Measurements from ENCODE around the gene RABGAP1. TPM values are rescaled to one million over a fixed set of nuclear protein-coding genes. Genes with fewer than 3 reads are reported as not detected.

Gene RABGAP1
- total and polyA plus RNA-seq, 10 of the 15 experiments (the other 5 are each of a cell fraction or from before 2014, with no cell fraction given), result 2.6 to 31.6 (median 12.5) TPM

- TF ChIP-seq NFIC (IDR thresholded peaks at IDR 0.05; ENCODE audit: low read depth, low read length), result 0 out of 2 replicates have a peak, but pooled peaks have one; percentile 40
- no peak for TF ChIP-seq NRF1 (conservative IDR thresholded peaks at IDR 0.05; ENCODE audit: low read depth, low read length)
- TF ChIP-seq MTA3 (IDR thresholded peaks at IDR 0.05; ENCODE audit: borderline replicate concordance, low read length), result peak; percentile 56; the same call in 1 of the 2 replicates
- peak; percentile 75; the same call in 1 of the 2 replicates for TF ChIP-seq CBFB (IDR thresholded peaks at IDR 0.05; ENCODE audit: low read depth)
- peak; percentile 98 for TF ChIP-seq ZBTB40 (IDR thresholded peaks at IDR 0.05; ENCODE audit: borderline replicate concordance)
- no peak for TF ChIP-seq JUND (IDR thresholded peaks at IDR 0.05; ENCODE audit: low read depth, low read length)
- TF ChIP-seq POLR2AphosphoS2 (IDR thresholded peaks at IDR 0.05; ENCODE audit: low read depth, low read length), result peak; percentile 60; the same call in 1 of the 2 replicates
- TF ChIP-seq, protein P1, sequence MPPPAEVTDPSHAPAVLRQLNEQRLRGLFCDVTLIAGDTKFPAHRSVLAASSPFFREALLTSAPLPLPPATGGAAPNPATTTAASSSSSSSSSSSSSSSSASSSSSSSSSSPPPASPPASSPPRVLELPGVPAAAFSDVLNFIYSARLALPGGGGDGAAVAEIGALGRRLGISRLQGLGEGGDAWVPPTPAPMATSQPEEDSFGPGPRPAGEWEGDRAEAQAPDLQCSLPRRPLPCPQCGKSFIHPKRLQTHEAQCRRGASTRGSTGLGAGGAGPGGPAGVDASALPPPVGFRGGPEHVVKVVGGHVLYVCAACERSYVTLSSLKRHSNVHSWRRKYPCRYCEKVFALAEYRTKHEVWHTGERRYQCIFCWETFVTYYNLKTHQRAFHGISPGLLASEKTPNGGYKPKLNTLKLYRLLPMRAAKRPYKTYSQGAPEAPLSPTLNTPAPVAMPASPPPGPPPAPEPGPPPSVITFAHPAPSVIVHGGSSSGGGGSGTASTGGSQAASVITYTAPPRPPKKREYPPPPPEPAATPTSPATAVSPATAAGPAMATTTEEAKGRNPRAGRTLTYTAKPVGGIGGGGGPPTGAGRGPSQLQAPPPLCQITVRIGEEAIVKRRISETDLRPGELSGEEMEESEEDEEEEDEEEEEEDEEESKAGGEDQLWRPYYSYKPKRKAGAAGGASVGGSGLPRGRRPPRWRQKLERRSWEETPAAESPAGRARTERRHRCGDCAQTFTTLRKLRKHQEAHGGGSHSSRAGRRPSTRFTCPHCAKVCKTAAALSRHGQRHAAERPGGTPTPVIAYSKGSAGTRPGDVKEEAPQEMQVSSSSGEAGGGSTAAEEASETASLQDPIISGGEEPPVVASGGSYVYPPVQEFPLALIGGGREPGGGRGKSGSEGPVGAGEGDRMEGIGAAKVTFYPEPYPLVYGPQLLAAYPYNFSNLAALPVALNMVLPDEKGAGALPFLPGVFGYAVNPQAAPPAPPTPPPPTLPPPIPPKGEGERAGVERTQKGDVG (CRISPR knock-in tag; IDR thresholded peaks at IDR 0.05), result 0 out of 2 replicates have a peak, but pooled peaks have one; percentile 25
- TF ChIP-seq ZBTB11 (CRISPR knock-in tag; IDR thresholded peaks at IDR 0.05), result peak; percentile 61
- peak; percentile 44; the same call in 1 of the 2 replicates for TF ChIP-seq RAD21 (IDR thresholded peaks at IDR 0.05; ENCODE audit: insufficient read depth, low read depth, low read length)
- TF ChIP-seq ETV6 (conservative IDR thresholded peaks at IDR 0.05 in 1 of 2, IDR thresholded peaks at IDR 0.05 in 1 of 2; ENCODE audit: borderline replicate concordance in 1 of 2, low read depth in 1 of 2), result peak in 1 of 2 experiments; percentile 52; a peak in 1 of 4 replicates
- peak; percentile 28; the same call in 1 of the 2 replicates for TF ChIP-seq JUNB (IDR thresholded peaks at IDR 0.05)
- peak; percentile 75 for TF ChIP-seq NR2C2 (IDR thresholded peaks at IDR 0.05; ENCODE audit: borderline replicate concordance, control insufficient read depth, insufficient read length, low read depth)
- TF ChIP-seq, protein P2, sequence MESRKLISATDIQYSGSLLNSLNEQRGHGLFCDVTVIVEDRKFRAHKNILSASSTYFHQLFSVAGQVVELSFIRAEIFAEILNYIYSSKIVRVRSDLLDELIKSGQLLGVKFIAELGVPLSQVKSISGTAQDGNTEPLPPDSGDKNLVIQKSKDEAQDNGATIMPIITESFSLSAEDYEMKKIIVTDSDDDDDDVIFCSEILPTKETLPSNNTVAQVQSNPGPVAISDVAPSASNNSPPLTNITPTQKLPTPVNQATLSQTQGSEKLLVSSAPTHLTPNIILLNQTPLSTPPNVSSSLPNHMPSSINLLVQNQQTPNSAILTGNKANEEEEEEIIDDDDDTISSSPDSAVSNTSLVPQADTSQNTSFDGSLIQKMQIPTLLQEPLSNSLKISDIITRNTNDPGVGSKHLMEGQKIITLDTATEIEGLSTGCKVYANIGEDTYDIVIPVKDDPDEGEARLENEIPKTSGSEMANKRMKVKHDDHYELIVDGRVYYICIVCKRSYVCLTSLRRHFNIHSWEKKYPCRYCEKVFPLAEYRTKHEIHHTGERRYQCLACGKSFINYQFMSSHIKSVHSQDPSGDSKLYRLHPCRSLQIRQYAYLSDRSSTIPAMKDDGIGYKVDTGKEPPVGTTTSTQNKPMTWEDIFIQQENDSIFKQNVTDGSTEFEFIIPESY (IDR thresholded peaks at IDR 0.05), result no peak
These were observed 27.7 kb upstream of the RABGAP1 start, which contains the start of gene ZBTB6 (continued) for GRCh38 chr9:122912964-122913673.
